PFSK-1 (cell line): ENCODE measurements around the gene FYB1.

Experiments used
- FOXP2 ChIP-seq: optimal IDR thresholded peaks from 2 replicates; pipeline ENCODE3; 2011; ENCODE audit warnings: borderline replicate concordance, control low read depth, inconsistent platforms; ENCODE audit not compliant: insufficient read depth; ENCODE audit errors: extremely low read length, extremely low read depth
- POLR2AphosphoS5 ChIP-seq: IDR thresholded peaks from 2 replicates; pipeline ENCODE4 v1.6.1; 2012; ENCODE audit warnings: low read depth, mild to moderate bottlenecking, control low read depth, low read length, moderate library complexity
- SIN3A ChIP-seq: IDR thresholded peaks from 2 replicates; pipeline ENCODE4 v1.6.1; 2012; ENCODE audit warnings: mild to moderate bottlenecking, low read length, moderate library complexity, borderline replicate concordance; ENCODE audit not compliant: insufficient read depth
- TAF1 ChIP-seq: IDR thresholded peaks from 2 replicates; pipeline ENCODE4 v1.6.1; 2012; ENCODE audit warnings: low read length, control low read depth, borderline replicate concordance; ENCODE audit not compliant: insufficient read depth
- TF ChIP-seq, protein P1 (sequence below), 2 experiments: IDR thresholded peaks; 2 replicates each; pipeline versions ENCODE4 v1.6.1 to v1.8.0; 2011 to 2012; ENCODE audit warnings: low read depth in 2 of 2, low read length in 2 of 2, control low read depth in 1 of 2, inconsistent platforms in 1 of 2, mild to moderate bottlenecking in 1 of 2, moderate library complexity in 1 of 2; ENCODE audit not compliant: insufficient read depth in 1 of 2

The FYB1 gene

DNA sequence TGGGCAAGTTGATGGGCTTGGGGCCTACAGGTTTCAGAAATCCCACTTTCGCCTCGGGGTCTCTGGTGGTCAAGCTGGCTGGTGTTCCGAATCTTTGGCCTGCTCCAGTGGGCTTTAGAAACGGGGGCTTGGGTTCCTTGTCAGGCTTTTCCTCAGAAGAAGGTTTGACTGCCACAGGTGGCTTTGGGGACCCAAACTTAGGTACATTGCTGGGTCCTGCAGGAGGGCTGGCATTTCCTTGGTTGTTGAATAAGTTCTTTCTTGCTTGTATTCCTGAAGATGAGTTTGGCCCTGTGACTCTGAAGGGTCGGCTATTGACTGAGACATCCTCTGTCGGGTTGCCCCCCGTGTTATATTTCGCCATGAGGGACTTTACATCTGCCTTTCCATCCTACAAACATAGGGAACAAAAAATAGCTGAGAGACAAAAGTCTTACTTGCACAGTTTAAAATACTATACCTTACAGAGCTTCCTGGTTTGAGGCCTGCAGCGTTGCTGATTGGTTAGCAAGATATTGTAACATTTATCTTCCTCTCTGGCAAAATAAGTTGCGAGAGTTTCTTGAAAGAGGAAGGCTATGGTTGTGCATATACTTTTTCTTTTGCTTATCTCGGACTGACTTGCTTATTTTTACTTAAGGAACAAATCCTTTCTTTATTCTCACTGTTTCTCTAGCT lies 16.6 kb downstream of the FYB1 start:
- no peak for TF ChIP-seq POLR2AphosphoS5
- TF ChIP-seq, protein P1, sequence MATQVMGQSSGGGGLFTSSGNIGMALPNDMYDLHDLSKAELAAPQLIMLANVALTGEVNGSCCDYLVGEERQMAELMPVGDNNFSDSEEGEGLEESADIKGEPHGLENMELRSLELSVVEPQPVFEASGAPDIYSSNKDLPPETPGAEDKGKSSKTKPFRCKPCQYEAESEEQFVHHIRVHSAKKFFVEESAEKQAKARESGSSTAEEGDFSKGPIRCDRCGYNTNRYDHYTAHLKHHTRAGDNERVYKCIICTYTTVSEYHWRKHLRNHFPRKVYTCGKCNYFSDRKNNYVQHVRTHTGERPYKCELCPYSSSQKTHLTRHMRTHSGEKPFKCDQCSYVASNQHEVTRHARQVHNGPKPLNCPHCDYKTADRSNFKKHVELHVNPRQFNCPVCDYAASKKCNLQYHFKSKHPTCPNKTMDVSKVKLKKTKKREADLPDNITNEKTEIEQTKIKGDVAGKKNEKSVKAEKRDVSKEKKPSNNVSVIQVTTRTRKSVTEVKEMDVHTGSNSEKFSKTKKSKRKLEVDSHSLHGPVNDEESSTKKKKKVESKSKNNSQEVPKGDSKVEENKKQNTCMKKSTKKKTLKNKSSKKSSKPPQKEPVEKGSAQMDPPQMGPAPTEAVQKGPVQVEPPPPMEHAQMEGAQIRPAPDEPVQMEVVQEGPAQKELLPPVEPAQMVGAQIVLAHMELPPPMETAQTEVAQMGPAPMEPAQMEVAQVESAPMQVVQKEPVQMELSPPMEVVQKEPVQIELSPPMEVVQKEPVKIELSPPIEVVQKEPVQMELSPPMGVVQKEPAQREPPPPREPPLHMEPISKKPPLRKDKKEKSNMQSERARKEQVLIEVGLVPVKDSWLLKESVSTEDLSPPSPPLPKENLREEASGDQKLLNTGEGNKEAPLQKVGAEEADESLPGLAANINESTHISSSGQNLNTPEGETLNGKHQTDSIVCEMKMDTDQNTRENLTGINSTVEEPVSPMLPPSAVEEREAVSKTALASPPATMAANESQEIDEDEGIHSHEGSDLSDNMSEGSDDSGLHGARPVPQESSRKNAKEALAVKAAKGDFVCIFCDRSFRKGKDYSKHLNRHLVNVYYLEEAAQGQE (IDR thresholded peaks at IDR 0.05; ENCODE audit: insufficient read depth in 1 of 2, low read depth in 2 of 2, low read length in 2 of 2) = no peak
- TF ChIP-seq FOXP2 = no peak
- no peak for TF ChIP-seq SIN3A
- no peak for TF ChIP-seq TAF1

DNA sequence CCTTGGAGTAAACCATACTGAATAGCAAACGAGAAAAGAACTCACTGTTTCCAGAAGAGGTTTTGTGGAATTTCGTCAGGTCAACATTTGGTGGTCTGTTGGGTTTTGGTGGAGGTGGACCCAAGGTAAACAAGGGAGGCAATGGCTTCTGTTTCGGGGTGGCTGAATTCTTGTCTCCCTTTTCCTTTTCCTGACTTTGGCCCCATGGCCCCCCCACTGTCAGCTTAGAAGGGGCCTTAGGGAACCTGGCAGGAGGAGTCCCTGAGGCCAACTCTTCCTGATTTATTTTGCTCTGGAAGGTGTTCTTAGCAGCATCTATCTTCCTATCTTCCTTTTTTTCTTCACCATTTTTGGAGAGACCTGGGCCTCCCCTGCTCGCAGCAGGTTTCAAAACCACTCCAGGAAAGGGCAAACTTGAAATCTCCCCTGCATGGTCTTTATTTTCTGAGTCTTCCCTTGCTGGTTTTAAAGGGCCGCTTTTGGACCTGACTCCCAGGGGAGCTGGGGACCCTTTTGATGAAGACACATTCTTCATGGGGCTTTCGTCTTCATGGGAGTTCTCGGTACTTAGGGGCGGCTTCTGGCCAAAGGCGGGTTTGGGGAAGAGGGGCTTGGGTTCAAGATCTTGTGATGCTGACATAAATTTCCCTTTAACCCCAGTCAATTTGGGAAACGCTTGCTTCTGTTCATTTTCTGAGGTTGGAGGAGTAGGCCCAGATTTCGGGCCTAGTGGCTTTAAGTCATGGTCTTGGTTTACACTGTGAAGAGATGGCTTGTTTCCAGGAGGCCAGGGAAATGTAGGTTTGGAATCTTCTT lies 17.4 kb downstream of the FYB1 start:
- TF ChIP-seq POLR2AphosphoS5 = no peak
- TF ChIP-seq TAF1 = no peak
- no peak for TF ChIP-seq SIN3A
- TF ChIP-seq FOXP2 = no peak
- TF ChIP-seq, protein P1 (IDR thresholded peaks at IDR 0.05; ENCODE audit: insufficient read depth in 1 of 2, low read depth in 2 of 2, low read length in 2 of 2) = no peak

DNA sequence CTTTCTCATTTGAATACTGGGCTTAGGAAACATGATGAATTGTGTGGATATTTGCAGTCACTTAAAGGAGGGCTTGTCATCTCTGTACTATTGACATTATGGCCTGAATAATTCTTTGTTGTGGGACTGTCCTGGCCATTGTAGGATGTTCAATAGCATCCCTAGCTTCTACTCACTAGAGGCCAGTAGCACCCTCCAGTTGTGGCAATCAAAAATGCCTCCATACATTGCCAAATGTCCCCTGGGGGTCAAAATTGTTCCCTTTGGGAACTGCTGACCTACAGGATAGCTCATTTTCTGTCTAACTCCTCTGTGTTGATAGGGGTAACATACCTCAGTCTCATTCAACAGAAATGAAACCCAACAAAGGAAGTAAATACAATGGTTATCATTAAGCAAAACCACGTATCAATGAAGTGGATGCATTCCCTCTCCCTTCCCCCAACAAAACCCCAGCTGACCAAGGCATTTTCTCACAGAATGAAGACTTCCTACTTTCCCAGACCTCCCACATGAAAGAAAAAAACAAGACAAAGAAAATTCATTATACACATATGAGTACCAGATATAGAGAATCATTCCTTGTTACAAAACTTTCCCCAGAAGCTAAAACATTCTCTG lies 18.1 kb downstream of the FYB1 start:
- TF ChIP-seq SIN3A = no peak

DNA sequence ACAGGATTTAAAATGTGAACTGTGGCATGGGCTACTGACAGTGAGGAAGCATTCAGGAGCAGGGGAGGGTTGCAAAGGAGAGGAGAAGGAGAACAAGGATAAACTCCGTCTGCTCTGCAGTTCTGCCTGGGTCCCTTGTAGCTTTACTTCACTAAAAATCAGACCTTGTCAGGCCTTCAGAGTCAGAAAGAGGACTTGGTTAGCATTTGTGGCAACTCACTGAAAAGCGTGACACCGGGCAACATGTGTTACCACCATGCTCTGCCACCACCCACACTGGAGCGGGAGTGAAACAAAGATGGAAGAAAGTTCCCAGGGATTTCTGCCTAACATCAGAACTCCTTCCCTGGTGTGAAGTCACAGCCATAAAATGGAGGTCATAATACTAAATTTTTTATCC lies 19.3 kb downstream of the FYB1 start:
- TF ChIP-seq, protein P1 (IDR thresholded peaks at IDR 0.05; ENCODE audit: insufficient read depth in 1 of 2, low read depth in 2 of 2, low read length in 2 of 2) = no peak

DNA sequence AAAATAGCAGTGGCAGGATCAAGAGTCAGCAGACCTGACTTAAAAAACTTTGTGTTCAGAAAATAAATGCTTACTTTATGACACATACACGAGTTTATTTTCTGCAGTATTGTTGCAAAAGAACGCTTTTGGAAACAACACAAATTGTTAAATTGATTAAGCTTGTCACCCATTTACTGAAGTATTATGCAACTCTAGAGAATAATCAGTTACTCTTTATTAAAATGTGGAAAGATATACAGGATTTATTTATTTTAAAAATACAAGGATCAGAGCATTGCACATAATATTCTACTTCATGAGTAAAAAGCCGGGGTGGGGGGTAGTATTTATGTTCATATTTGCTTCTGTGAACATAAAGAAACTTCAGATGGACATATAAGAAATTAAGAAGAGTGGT lies 20.0 kb downstream of the FYB1 start:
- TF ChIP-seq SIN3A (no peak), TAF1 (no peak), FOXP2 (no peak), POLR2AphosphoS5 (no peak)
- TF ChIP-seq, protein P1 (IDR thresholded peaks at IDR 0.05; ENCODE audit: insufficient read depth in 1 of 2, low read depth in 2 of 2, low read length in 2 of 2) = no peak
